Prostate gland (tissue), 2 donors: ENCODE measurements around the gene MAP3K4.

Experiments used
- CTCF ChIP-seq, 4 experiments: fragments of 200-600 bp in 2 of 4; fragments of 450-650 bp in 2 of 4; sonication (generic) in 2 of 4; IDR thresholded peaks; 1 replicate in 3 of 4; 2 replicates in 1 of 4; pipeline ENCODE4 v1.5.1; 2016 to 2019; ENCODE audit warnings: antibody characterized with exemption in 4 of 4, mild to moderate bottlenecking in 2 of 4, moderate library complexity in 2 of 4
- POLR2A ChIP-seq: fragments of 450-650 bp; IDR thresholded peaks from one replicate; pipeline ENCODE4 v1.6.1; 2016; ENCODE audit warnings: antibody characterized with exemption, mild to moderate bottlenecking
- POLR2AphosphoS5 ChIP-seq: sonication (generic); formaldehyde crosslinking; IDR thresholded peaks from one replicate; pipeline ENCODE4 v1.6.1; 2017; ENCODE audit warnings: antibody characterized with exemption

- no peak for TF ChIP-seq POLR2A
- TF ChIP-seq CTCF (IDR thresholded peaks at IDR 0.05) = no peak
- no peak for TF ChIP-seq POLR2AphosphoS5
Observed at GRCh38 chr6:161091972-161092701, 100.6 kb downstream of the MAP3K4 start.
